ENCODE data around the gene ZBTB38. TPM values are rescaled to one million over a fixed set of nuclear protein-coding genes. Genes with fewer than 3 reads are reported as not detected.

ZBTB38 gene
- total RNA-seq, 4 donors from 2014 or later, result 121 to 171 (median 150) TPM

DNA sequence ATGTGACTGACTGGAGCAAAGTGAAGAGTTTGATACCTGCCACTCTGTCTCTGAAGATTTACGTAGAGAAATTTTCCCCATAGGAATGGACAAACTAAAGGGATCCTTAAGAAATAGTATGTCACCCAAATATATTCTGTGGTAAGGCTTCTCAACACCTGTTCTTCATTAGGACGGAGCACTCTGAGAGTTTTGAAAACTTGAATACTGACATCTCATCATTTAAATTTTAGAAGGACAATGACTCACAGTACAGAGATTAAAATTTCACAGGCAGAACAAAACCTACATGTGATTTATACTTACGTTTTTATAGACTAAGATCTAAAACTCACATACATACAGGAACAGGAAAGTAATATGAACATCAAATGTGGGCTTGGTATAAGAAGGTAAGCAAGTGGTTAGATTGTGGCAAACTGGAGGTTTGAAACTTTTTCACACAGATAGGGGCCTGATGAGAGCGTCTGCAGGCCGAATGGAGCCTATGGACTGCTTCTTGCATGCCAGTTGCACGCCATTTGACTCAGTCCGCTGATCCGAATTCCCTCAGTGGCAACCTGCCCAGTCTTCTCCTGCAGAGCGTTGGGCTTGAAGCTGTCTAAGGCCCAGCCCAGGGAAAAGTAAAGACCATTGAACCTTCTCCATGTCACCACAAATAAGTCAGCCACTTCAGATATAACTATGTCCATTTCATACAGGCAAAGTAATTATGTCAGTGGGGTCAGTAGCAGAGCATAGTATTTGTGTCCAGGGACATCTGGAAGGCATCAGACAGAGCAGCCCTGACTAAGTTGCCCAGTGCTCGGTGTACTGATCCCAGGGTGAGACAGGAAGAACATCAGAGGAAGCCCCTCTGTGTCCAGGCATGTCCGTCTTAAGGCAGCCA is 45.7 kb downstream of the ZBTB38 start:
- no peak for TF ChIP-seq EP300 (IDR thresholded peaks at IDR 0.05)
- no peak for TF ChIP-seq POLR2A (IDR thresholded peaks at IDR 0.05)
- TF ChIP-seq, protein P1, sequence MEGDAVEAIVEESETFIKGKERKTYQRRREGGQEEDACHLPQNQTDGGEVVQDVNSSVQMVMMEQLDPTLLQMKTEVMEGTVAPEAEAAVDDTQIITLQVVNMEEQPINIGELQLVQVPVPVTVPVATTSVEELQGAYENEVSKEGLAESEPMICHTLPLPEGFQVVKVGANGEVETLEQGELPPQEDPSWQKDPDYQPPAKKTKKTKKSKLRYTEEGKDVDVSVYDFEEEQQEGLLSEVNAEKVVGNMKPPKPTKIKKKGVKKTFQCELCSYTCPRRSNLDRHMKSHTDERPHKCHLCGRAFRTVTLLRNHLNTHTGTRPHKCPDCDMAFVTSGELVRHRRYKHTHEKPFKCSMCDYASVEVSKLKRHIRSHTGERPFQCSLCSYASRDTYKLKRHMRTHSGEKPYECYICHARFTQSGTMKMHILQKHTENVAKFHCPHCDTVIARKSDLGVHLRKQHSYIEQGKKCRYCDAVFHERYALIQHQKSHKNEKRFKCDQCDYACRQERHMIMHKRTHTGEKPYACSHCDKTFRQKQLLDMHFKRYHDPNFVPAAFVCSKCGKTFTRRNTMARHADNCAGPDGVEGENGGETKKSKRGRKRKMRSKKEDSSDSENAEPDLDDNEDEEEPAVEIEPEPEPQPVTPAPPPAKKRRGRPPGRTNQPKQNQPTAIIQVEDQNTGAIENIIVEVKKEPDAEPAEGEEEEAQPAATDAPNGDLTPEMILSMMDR (IDR thresholded peaks at IDR 0.05), result no peak
- no peak for DNase-seq (ENCODE audit: low spot score in 2 of 2)
- H3K4me3 ChIP-seq, result no peak overlapping the region
- H3K27me3 ChIP-seq, result no peaks in the 10 kb centered on the region
- no peaks in the 10 kb centered on the region for H3K9me3 ChIP-seq
- 66 to 71% methylated on average over 11 of the region's 11 CpGs for WGBS, 2 donors
- H3K36me3 ChIP-seq, result peaks cover 0 to 33% (median 0%) of the 10 kb centered on the region in 3 donors
- peaks cover 5 to 83% (median 49%) of the 10 kb centered on the region in 4 donors for H3K4me1 ChIP-seq
- peak overlapping the region; percentile 84 to 99 (median 90) for H3K27ac ChIP-seq

DNA sequence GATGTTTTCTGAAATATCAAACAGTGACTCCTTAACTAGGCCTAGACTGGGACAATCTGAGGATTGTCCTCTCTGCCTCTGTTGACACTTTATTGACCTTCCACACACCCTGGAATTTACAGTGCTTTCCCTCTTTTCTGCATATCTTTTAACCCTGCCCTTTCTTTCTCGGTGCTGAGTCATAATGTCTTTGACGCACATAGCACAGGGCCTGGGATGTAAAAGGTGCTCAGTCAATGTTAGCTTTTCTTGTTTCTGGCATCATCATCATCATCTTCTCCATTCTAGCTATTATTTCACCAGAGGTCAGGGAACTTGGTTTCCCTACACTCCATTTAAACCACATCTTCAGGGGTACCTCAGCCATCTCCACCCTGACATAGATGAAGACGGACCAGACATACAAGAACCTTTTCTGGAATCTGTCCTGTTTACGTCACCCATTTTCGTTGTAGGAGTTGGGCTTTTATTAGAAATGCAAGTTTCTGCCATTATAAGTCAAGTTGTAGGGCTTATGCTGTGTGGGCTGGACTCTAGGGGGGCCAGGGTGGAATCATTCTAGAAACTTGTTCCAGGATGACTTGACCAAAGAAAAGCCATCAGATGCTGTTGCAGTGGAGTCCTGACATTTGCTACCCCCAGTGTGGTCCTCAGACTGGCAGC is 46.6 kb downstream of the ZBTB38 start:
- Histone ChIP-seq H3K27me3 (no peaks in the 10 kb centered on the region), H3K27ac (peak overlapping the region in 3 of 4 donors; percentile 87 to 99 (median 94)), H3K36me3 (peaks cover 0 to 28% (median 0%) of the 10 kb centered on the region in 3 donors), H3K4me3 (no peak overlapping the region), H3K9me3 (no peaks in the 10 kb centered on the region), H3K4me1 (peaks cover 5 to 83% (median 46%) of the 10 kb centered on the region in 4 donors)
- TF ChIP-seq, protein P1 (IDR thresholded peaks at IDR 0.05), result no peak
- TF ChIP-seq EP300 (IDR thresholded peaks at IDR 0.05), result no peak
- TF ChIP-seq POLR2A (IDR thresholded peaks at IDR 0.05), result no peak
- no peak for DNase-seq (ENCODE audit: low spot score in 2 of 2)
- WGBS, 2 donors, result 70 to 80% methylated on average over 5 of the region's 5 CpGs

DNA sequence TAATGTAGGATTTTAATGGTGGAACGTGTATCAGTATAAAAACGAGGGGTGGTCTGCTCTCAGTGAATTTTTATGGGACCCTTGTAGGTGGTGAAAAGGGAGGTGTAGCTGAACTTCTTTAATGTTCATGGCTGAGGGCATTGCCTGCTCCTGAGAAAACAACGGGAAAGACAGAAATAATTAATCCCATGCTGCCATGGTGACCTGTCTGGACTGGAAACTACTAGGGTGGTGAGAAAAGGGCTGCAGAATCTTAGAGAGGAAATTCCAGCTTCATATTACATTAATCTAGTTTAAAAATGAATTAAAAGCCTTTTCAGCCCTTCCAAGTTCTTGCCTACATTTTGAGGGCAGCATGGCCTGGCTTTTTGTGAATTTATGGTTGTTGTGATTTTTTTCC is 47.6 kb downstream of the ZBTB38 start:
- H3K9me3 ChIP-seq, result no peaks in the 10 kb centered on the region
- H3K4me3 ChIP-seq, result no peak overlapping the region
- H3K27me3 ChIP-seq, result no peaks in the 10 kb centered on the region
- 48 to 53% methylated on average over 3 of the region's 3 CpGs for WGBS, 2 donors
- DNase-seq (ENCODE audit: low spot score in 2 of 2), result no peak
- TF ChIP-seq POLR2A (IDR thresholded peaks at IDR 0.05), result no peak
- TF ChIP-seq EP300 (IDR thresholded peaks at IDR 0.05), result no peak
- TF ChIP-seq, protein P1 (IDR thresholded peaks at IDR 0.05), result no peak
- H3K27ac ChIP-seq, result peak overlapping the region in 2 of 4 donors; percentile 47 to 99
- H3K36me3 ChIP-seq, result peaks cover 0 to 28% (median 0%) of the 10 kb centered on the region in 3 donors
- peaks cover 2 to 79% (median 42%) of the 10 kb centered on the region in 4 donors for H3K4me1 ChIP-seq

Other genes with a start within 250 kb of the ZBTB38 start
- gene PXYLP1, start 136.7 kb upstream of the ZBTB38 start, total RNA-seq, result 10 to 100 TPM in 3 of 4 donors, 1 to 10 TPM in 1; 9.9 to 11.7 (median 10.0) TPM
- 10 to 100 TPM; 19.6 to 46.8 (median 37.2) TPM for gene RASA2, start 118.5 kb downstream of the ZBTB38 start, total RNA-seq

All from tibial nerve (tissue), 4 donors.